GM12892 (cell line): ENCODE results near the gene SPIRE1.

ENCODE experiments used
- DNase-seq: peaks from one replicate; pipeline ENCODE4 v3.0.0; 2011; ENCODE audit not compliant: insufficient read length
- FAIRE-seq: peaks from 2 replicates; lab custom pipeline; 2011; peaks lifted over from hg19 to GRCh38; lab: Jason Lieb, UNC
- POLR2A ChIP-seq: IDR thresholded peaks from 2 replicates; pipeline ENCODE4 v1.6.1; 2011; ENCODE audit warnings: low read depth, low read length, control low read depth
- POLR2AphosphoS5 ChIP-seq: IDR thresholded peaks from 2 replicates; pipeline ENCODE4 v1.6.1; 2011; ENCODE audit warnings: low read depth, low read length, control low read depth
- TAF1 ChIP-seq: IDR thresholded peaks from 2 replicates; pipeline ENCODE4 v1.6.1; 2011; ENCODE audit warnings: low read depth, mild to moderate bottlenecking, control low read depth, low read length, borderline replicate concordance

SPIRE1 gene

GRCh38 chr18:12679183-12679786 lies 21.4 kb upstream of the SPIRE1 start:
- FAIRE-seq (no peak), DNase-seq (no peak)
- TF ChIP-seq TAF1 (no peak), POLR2A (no peak), POLR2AphosphoS5 (no peak)

- DNase-seq (no peak), FAIRE-seq (no peak)
- no peak for TF ChIP-seq POLR2AphosphoS5
- no peak for TF ChIP-seq POLR2A
- no peak for TF ChIP-seq TAF1
These were observed 10.1 kb upstream of the SPIRE1 start for GRCh38 chr18:12668041-12668440.

- DNase-seq (no peak), FAIRE-seq (peak; percentile 90)
- TF ChIP-seq POLR2AphosphoS5 (no peak), TAF1 (no peak), POLR2A (no peak)
These were observed 2.1 kb upstream of the SPIRE1 start for GRCh38 chr18:12659904-12660605.

- peak; percentile 27 for DNase-seq
- TF ChIP-seq POLR2A (no peak), TAF1 (no peak), POLR2AphosphoS5 (no peak)
- FAIRE-seq: no peak
These were observed 675 bp upstream of the SPIRE1 start for GRCh38 chr18:12658426-12659138.

- TF ChIP-seq POLR2AphosphoS5 (no peak), POLR2A (no peak), TAF1 (no peak)
- FAIRE-seq (peak; percentile 27), DNase-seq (peak; percentile 34)
These were observed 796 bp downstream of the SPIRE1 start for GRCh38 chr18:12656938-12657683.

GRCh38 chr18:12656605-12656937 lies 1.3 kb downstream of the SPIRE1 start:
- FAIRE-seq (no peak), DNase-seq (no peak)
- TF ChIP-seq POLR2A (no peak), TAF1 (no peak), POLR2AphosphoS5 (no peak)

- FAIRE-seq (no peak), DNase-seq (no peak)
- no peak for TF ChIP-seq TAF1
- TF ChIP-seq POLR2A: no peak
- no peak for TF ChIP-seq POLR2AphosphoS5
These were observed 2.9 kb downstream of the SPIRE1 start for GRCh38 chr18:12654971-12655370.

GRCh38 chr18:12652861-12653401 lies 5.0 kb downstream of the SPIRE1 start:
- no peak for TF ChIP-seq POLR2AphosphoS5
- TF ChIP-seq TAF1: no peak
- no peak for DNase-seq
- no peak for FAIRE-seq

- TF ChIP-seq POLR2A: no peak
- no peak for TF ChIP-seq POLR2AphosphoS5
- no peak for TF ChIP-seq TAF1
- FAIRE-seq: no peak
- no peak for DNase-seq
These were observed 6.3 kb downstream of the SPIRE1 start for GRCh38 chr18:12651651-12652050.

- no peak for FAIRE-seq
- DNase-seq: no peak
- TF ChIP-seq TAF1 (no peak), POLR2AphosphoS5 (no peak), POLR2A (no peak)
These were observed 10.1 kb downstream of the SPIRE1 start for GRCh38 chr18:12647773-12648172.

- TF ChIP-seq TAF1 (no peak), POLR2A (no peak), POLR2AphosphoS5 (no peak)
- FAIRE-seq: no peak
- no peak for DNase-seq
These were observed 12.1 kb downstream of the SPIRE1 start for GRCh38 chr18:12645751-12646203.
